ENCODE measurements around the gene FBXL4.
"Not testable (repeated sequence)": the region's sequence is repeated elsewhere in the genome, so short reads cannot be mapped to it uniquely, and the experiment has no call there.

FBXL4 gene

DNA sequence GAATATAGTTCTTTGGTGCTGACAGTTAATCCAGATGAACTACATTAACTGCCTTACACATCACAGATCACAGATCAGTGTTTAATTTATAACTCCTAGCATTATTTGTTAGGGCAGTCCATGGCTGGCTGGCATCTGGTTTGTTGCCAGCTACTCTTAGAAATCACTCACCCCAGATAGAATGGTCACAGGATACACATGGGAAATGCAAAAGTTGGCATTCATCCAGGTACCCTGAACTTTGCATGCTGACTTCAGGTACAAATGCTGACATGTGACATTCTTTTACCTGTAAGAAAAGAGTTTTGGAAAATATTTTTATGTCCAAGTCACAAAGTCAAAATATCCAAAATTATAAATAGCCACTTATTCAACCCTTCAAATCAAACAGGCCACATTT, 20.2 kb downstream of the FBXL4 start:
- H3K4me3 ChIP-seq (replicated peaks in 1 of 2; ENCODE audit: low read depth in 2 of 2, low read length in 2 of 2), result no peak overlapping the region
- DNase-seq (ENCODE audit: low read depth in 2 of 2), result no peak
- TF ChIP-seq, protein P1, sequence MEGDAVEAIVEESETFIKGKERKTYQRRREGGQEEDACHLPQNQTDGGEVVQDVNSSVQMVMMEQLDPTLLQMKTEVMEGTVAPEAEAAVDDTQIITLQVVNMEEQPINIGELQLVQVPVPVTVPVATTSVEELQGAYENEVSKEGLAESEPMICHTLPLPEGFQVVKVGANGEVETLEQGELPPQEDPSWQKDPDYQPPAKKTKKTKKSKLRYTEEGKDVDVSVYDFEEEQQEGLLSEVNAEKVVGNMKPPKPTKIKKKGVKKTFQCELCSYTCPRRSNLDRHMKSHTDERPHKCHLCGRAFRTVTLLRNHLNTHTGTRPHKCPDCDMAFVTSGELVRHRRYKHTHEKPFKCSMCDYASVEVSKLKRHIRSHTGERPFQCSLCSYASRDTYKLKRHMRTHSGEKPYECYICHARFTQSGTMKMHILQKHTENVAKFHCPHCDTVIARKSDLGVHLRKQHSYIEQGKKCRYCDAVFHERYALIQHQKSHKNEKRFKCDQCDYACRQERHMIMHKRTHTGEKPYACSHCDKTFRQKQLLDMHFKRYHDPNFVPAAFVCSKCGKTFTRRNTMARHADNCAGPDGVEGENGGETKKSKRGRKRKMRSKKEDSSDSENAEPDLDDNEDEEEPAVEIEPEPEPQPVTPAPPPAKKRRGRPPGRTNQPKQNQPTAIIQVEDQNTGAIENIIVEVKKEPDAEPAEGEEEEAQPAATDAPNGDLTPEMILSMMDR (IDR thresholded peaks at IDR 0.05; ENCODE audit: low read depth, low read length), result no peak

DNA sequence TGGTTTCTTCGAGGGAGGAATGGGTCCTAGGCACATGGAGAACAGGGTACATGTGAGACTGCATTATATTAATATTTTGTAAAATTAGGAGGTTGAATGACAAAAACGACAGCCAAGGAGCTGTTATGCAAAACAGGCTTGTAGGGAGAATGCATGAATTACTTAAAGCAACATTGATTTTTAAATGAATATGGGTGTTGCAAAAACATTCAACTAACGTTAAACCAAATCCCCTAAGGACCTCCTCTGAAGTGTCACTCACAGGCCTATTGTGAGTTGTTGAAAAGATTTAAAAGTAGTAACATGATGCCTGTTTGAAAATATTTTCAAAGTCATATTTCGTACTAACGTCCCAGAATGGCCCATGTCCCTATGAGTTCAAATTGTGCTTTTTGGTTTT, 21.9 kb downstream of the FBXL4 start:
- TF ChIP-seq, protein P1 (IDR thresholded peaks at IDR 0.05; ENCODE audit: low read depth, low read length), result no peak
- H3K4me3 ChIP-seq (replicated peaks in 1 of 2; ENCODE audit: low read depth in 2 of 2, low read length in 2 of 2), result no peak overlapping the region
- no peak for DNase-seq (ENCODE audit: low read depth in 2 of 2)

DNA sequence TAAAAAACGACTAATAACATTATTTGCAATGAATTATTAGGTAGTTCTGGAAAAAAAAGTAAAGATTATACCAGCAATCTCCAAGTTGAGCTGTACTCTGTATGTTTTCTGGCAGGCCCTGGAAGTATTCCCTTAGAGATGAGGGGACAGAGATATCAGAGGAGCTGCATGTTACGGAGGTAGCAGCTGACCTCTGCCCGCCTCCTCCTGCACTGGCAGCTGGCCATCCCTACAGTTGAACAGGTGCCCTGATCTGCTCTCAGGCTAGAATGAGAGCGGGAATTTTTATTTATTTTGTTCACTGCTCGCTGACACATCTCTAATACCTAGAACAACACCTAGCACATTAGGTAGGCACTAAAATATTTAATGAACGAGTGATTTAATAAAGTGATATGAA, 23.1 kb downstream of the FBXL4 start:
- no peak overlapping the region for H3K4me3 ChIP-seq (replicated peaks in 1 of 2; ENCODE audit: low read depth in 2 of 2, low read length in 2 of 2)
- DNase-seq (ENCODE audit: low read depth in 2 of 2), result no peak
- TF ChIP-seq, protein P1 (IDR thresholded peaks at IDR 0.05; ENCODE audit: low read depth, low read length), result no peak

DNA sequence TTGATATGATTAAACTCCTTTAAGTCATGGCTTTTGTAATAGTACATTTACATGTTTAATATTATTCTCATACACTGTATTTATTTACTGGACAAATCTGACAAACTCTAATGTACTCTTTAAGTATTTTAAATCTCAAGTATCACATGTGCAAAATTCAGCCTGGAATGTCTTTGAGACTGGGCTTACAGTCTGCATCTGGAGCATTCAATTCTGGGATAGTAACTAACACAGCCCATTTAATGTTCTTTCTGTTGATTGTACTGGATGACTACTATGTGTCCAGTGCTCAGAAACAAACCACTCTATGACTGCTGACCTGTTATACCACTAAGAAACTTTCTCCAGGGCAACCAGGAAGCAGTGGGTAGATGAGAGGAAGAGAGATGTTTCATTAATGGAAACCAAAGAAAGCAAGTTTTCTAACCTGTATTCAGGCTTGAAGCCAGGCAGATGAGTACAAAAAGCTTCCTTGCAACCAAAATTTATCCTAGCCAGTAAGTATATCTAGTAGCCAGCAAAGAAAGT, 26.8 kb downstream of the FBXL4 start:
- TF ChIP-seq, protein P1 (IDR thresholded peaks at IDR 0.05; ENCODE audit: low read depth, low read length), result no peak
- H3K4me3 ChIP-seq (replicated peaks in 1 of 2; ENCODE audit: low read depth in 2 of 2, low read length in 2 of 2), result no peak overlapping the region
- no peak for DNase-seq (ENCODE audit: low read depth in 2 of 2)

DNA sequence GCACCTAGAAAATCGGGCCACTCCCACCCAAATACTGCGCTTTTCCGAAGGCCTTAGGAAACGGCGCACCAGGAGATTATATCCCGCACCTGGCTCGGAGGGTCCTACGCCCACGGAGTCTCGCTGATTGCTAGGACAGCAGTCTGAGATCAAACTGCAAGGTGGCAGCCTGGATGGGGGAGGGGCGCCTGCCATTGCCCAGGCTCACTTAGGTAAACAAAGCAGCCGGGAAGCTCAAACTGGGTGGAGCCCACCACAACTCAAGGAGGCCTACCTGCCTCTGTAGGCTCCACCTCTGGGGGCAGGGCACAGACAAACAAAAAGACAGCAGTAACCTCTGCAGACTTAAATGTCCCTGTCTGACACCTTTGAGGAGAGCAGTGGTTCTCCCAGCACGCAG, 36.8 kb downstream of the FBXL4 start:
- DNase-seq (ENCODE audit: low read depth in 2 of 2); H3K4me3 ChIP-seq (replicated peaks in 1 of 2; ENCODE audit: low read depth in 2 of 2, low read length in 2 of 2): not testable (repeated sequence)

DNA sequence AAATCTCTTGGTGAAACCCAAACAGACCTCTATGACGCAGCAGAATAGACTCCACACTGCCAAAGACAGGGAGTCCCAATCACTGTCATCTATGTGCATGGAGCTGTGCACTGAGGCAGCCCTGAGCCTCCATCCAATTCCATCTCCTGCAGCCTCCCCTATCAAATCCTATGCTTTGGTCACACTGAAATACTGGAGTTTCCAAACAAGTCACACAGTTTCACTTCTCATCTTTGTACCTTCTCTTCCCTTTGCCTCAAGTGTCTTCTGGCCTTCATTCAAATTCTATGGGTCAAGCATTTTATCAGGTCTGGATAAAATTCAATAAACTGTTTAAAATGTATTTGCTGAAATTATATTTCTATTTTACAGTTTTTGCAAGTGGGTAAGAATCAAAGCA, 38.5 kb downstream of the FBXL4 start:
- DNase-seq (ENCODE audit: low read depth in 2 of 2), result no peak
- TF ChIP-seq, protein P1 (IDR thresholded peaks at IDR 0.05; ENCODE audit: low read depth, low read length), result no peak
- H3K4me3 ChIP-seq (replicated peaks in 1 of 2; ENCODE audit: low read depth in 2 of 2, low read length in 2 of 2), result no peak overlapping the region

DNA sequence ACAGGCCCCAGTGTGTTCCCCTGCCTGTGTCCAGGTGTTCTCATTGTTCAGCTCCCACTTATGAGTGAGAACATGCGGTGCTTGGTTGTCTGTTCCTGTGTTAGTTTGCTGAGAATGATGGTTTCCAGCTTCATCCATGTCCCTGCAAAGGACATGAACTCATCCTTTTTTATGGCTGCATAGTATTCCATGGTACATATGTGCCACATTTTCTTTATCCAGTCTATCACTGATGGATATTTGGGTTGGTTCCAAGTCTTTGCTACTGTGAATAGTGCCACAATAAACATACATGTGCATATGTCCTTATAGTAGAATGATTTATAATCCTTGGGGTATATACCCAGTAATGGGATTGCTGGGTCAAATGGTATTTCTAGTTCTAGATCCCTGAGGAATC, 41.4 kb downstream of the FBXL4 start:
- not testable (repeated sequence) for DNase-seq (ENCODE audit: low read depth in 2 of 2); H3K4me3 ChIP-seq (replicated peaks in 1 of 2; ENCODE audit: low read depth in 2 of 2, low read length in 2 of 2)

DNA sequence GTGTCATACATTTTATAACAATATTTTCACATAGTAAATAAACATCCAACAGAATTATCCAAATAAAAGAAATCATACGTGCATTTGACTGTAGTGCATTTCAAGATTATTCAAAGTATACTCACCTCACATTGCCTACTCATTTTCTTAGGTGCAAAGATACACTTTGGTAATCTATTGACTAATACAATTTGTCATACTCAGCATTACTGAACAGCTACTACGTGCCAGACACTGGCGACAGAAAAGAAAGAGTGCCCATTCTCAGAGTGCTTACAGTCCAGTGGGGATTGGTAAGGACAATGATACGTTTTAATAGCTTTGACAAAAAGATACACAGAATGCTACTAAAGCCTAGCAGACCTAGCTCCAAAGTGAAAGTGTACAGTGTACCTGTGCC, 42.0 kb downstream of the FBXL4 start:
- TF ChIP-seq, protein P1 (IDR thresholded peaks at IDR 0.05; ENCODE audit: low read depth, low read length), result no peak
- DNase-seq (ENCODE audit: low read depth in 2 of 2), result no peak
- H3K4me3 ChIP-seq (replicated peaks in 1 of 2; ENCODE audit: low read depth in 2 of 2, low read length in 2 of 2), result no peak overlapping the region

Measured in cardiac fibroblast (primary cell).